K562 (cell line): Measurements from ENCODE around the gene FN1.

ENCODE experiments used
- ATF3 ChIP-seq, 2 experiments: fragments of 450-650 bp in 1 of 2; sonication (generic) in 1 of 2; formaldehyde crosslinking in 1 of 2; IDR thresholded peaks in 1 of 2; conservative IDR thresholded peaks in 1 of 2; 2 replicates each; pipeline versions ENCODE4 v1.6.1 to v1.8.1; 2016 to 2023; ENCODE audit warnings: mild to moderate bottlenecking in 2 of 2, moderate library complexity in 2 of 2, inconsistent platforms in 1 of 2, missing genetic modification reagents in 1 of 2
- CHCHD3 ChIP-seq: fragments of 250-450 bp; sonication (Bioruptor Pico); IDR thresholded peaks from 2 replicates; pipeline ENCODE4 v2.1.2; 2022; ENCODE audit warnings: mild to moderate bottlenecking
- CTCF ChIP-seq, 3 experiments: IDR thresholded peaks in 2 of 3; conservative IDR thresholded peaks in 1 of 3; 2 replicates each; pipeline ENCODE4 v1.5.1; 2011 to 2012; ENCODE audit warnings: low read length in 3 of 3, mild to moderate bottlenecking in 3 of 3, control low read depth in 2 of 3, improper control_type of control experiment in 1 of 3, inconsistent platforms in 1 of 3, low read depth in 1 of 3, mixed read lengths in 1 of 3, moderate library complexity in 1 of 3; ENCODE audit not compliant: insufficient read depth in 2 of 3
- MAX ChIP-seq: sonication (generic); formaldehyde crosslinking; IDR thresholded peaks from 2 replicates; pipeline ENCODE4 v1.9.0; 2022; ENCODE audit warnings: mild to moderate bottlenecking, missing genetic modification reagents
- MYC ChIP-seq, 2 experiments: fragments of 250-450 bp in 1 of 2; sonication (Bioruptor Pico) in 1 of 2; IDR thresholded peaks; 2 replicates each; pipeline versions ENCODE4 v1.5.1 to v1.6.1; 2012 to 2021; ENCODE audit warnings: low read depth in 2 of 2, borderline replicate concordance in 1 of 2, improper control_type of control experiment in 1 of 2, low read length in 1 of 2, mild to moderate bottlenecking in 1 of 2, moderate library complexity in 1 of 2
- PCBP1 ChIP-seq: fragments of 200-400 bp; formaldehyde crosslinking; IDR thresholded peaks from 2 replicates; pipeline ENCODE4 v1.6.1; 2018; ENCODE audit warnings: mild to moderate bottlenecking, low read depth, low read length; ENCODE audit not compliant: poor library complexity, severe bottlenecking
- POLR2A ChIP-seq: fragments of 450-650 bp; conservative IDR thresholded peaks from 2 replicates; pipeline ENCODE4 v1.6.1; 2016
- SAFB2 ChIP-seq: fragments of 200-400 bp; formaldehyde crosslinking; IDR thresholded peaks from 2 replicates; pipeline ENCODE4 v1.6.1; 2018; ENCODE audit warnings: borderline replicate concordance, low read length, low read depth, moderate library complexity; ENCODE audit not compliant: severe bottlenecking
- SMAD3 ChIP-seq: fragments of 450-650 bp; formaldehyde crosslinking; conservative IDR thresholded peaks from 2 replicates; pipeline ENCODE4 v1.4.0; 2020; ENCODE audit warnings: mild to moderate bottlenecking
- SMC3 ChIP-seq: conservative IDR thresholded peaks from 2 replicates; pipeline ENCODE4 v1.6.1; 2011; ENCODE audit warnings: low read depth, low read length, improper control_type of control experiment; ENCODE audit not compliant: insufficient read depth
- SP2 ChIP-seq: IDR thresholded peaks from 2 replicates; pipeline ENCODE4 v1.6.1; 2011; ENCODE audit warnings: mild to moderate bottlenecking, low read depth, low read length, moderate library complexity; ENCODE audit not compliant: poor library complexity, severe bottlenecking; ENCODE audit errors: extremely low read depth
- TSHZ1 ChIP-seq: fragments of 250-450 bp; sonication (Bioruptor Pico); IDR thresholded peaks from 2 replicates; pipeline ENCODE4 v1.4.0; 2020; ENCODE audit warnings: mild to moderate bottlenecking, moderate library complexity
- ZBTB11 ChIP-seq, 3 experiments: fragments of 200-800 bp in 1 of 3; fragments of 250-450 bp in 1 of 3; fragments of 450-650 bp in 1 of 3; sonication (Bioruptor Pico) in 1 of 3; sonication (Bioruptor generic) in 1 of 3; formaldehyde crosslinking in 1 of 3; IDR thresholded peaks; 2 replicates each; pipeline versions ENCODE4 v1.6.1 to v1.8.0; 2016 to 2022; ENCODE audit warnings: mild to moderate bottlenecking in 2 of 3, missing genetic modification characterization in 2 of 3, missing compliant biosample characterization in 1 of 3, moderate library complexity in 1 of 3

GRCh38 chr2:215386566-215386965 is 49.3 kb downstream of the FN1 start:
- no peak for TF ChIP-seq SMAD3 (CRISPR knock-in tag)
- no peak for TF ChIP-seq SMC3
- no peak for TF ChIP-seq CHCHD3 (CRISPR knock-in tag)
- TF ChIP-seq TSHZ1 (CRISPR knock-in tag), result no peak
- TF ChIP-seq CTCF (IDR thresholded peaks at IDR 0.05 in 2 of 3, conservative IDR thresholded peaks at IDR 0.05 in 1 of 3; ENCODE audit: insufficient read depth in 2 of 3, low read depth in 1 of 3, low read length in 3 of 3), result no peak
- TF ChIP-seq MAX, result no peak
- TF ChIP-seq SAFB2, result no peak
- TF ChIP-seq SP2, result no peak
- TF ChIP-seq PCBP1, result no peak
- no peak for TF ChIP-seq MYC (IDR thresholded peaks at IDR 0.05; ENCODE audit: low read depth, low read length)
- TF ChIP-seq MYC (CRISPR knock-in tag; IDR thresholded peaks at IDR 0.05; ENCODE audit: borderline replicate concordance, low read depth), result no peak
- no peak for TF ChIP-seq POLR2A
- TF ChIP-seq ZBTB11 (CRISPR knock-in tag; IDR thresholded peaks at IDR 0.05), result no peak
- no peak for TF ChIP-seq ATF3 (IDR thresholded peaks at IDR 0.05)
- no peak for TF ChIP-seq ATF3 (CRISPR knock-in tag; conservative IDR thresholded peaks at IDR 0.05)
